ENCODE measurements around the gene FGA. TPM values are rescaled to one million over a fixed set of nuclear protein-coding genes. Genes with fewer than 3 reads are reported as not detected.

FGA gene
- not detected for total RNA-seq

DNA sequence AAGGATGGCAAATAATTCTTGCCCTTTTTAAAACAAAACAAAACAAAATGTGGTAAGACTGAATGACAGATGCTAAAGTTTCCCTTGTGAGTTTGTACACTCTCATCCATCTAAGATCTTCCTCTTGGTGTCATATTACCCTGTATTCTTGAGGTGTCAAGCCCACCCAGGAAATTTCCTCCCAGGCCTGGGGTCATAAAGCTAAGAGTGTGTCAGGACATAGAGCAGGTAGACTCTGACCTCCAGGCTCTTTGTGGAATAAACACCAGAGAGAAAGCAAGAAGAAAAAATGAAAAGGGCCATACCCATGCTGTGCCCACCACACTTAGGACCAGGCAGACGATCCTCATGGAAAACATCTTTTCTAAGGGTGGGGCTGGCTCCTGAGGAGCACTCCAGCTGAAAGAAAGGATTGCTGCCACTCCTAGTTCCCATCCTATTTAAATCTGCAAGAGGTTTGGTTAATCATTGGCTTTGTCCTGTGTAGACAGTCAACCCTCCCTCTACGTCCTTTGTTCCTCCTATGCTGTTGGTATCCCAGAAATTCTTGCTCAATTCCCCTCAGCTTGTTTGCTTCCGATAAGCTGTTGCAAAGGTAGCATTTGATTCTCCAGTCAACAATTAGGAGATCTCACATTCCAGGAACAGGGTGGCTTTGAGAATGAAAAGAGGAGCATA is at the start of gene FGA:
Gene FGA, minus strand, starts transcription at position 414 of the 678 bp plus-strand sequence. Its CDS starts 55 bp downstream, at position 359.
- Mint-ChIP-seq H3K27ac (no peak within 1 kb of the TSS), H3K4me1 (ENCODE audit: low read depth) (no peaks in the 10 kb centered on the region), H3K27me3 (peaks cover 19% of the 10 kb centered on the region), H3K4me3 (no peak within 1 kb of the TSS), H3K9me3 (no peaks in the 10 kb centered on the region), H3K36me3 (ENCODE audit: low read depth) (no peaks in the 10 kb centered on the region)
- ChIA-PET CTCF (interaction anchor here (1.4 kb wide), 1 partner anchor 31 kb away, joined by 3 read pairs; no protein-coding TSS in a partner anchor), POLR2A (no interaction called here)
- ATAC-seq (no peak), DNase-seq (no peak)
- TF ChIP-seq, protein P1, sequence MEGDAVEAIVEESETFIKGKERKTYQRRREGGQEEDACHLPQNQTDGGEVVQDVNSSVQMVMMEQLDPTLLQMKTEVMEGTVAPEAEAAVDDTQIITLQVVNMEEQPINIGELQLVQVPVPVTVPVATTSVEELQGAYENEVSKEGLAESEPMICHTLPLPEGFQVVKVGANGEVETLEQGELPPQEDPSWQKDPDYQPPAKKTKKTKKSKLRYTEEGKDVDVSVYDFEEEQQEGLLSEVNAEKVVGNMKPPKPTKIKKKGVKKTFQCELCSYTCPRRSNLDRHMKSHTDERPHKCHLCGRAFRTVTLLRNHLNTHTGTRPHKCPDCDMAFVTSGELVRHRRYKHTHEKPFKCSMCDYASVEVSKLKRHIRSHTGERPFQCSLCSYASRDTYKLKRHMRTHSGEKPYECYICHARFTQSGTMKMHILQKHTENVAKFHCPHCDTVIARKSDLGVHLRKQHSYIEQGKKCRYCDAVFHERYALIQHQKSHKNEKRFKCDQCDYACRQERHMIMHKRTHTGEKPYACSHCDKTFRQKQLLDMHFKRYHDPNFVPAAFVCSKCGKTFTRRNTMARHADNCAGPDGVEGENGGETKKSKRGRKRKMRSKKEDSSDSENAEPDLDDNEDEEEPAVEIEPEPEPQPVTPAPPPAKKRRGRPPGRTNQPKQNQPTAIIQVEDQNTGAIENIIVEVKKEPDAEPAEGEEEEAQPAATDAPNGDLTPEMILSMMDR (IDR thresholded peaks at IDR 0.05) = no peak
- intact Hi-C loops (cut with micrococcal nuclease) = no loop called here

DNA sequence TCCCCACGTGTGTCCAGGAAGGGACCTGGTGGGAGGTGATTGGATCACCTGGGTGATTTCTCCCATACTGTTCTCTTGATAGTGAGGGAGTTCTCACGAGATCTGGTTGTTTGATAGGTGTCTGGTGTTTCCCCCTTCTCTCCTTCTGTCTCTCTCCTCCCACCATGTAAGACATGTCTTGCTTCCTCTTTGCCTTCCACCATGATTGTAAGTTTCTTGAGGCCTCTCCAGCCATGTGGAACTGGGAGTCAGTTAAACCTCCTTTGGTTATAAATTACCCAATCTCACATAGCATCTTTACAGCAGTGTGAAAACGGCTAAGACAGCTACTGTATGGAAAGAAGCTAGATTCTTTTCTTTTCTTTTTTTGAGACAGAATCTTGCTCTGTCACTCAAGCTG is 43.5 kb upstream of the FGA start:
- ChIA-PET CTCF (interaction anchor here (1.9 to 2.7 kb wide), 2 partner anchors 11 to 75 kb away, joined by 7 to 10 read pairs; no protein-coding TSS in a partner anchor), POLR2A (no interaction called here)
- Mint-ChIP-seq H3K27ac (no peak overlapping the region), H3K4me1 (ENCODE audit: low read depth) (no peaks in the 10 kb centered on the region), H3K27me3 (peaks cover 25% of the 10 kb centered on the region), H3K4me3 (no peak overlapping the region), H3K9me3 (no peaks in the 10 kb centered on the region), H3K36me3 (ENCODE audit: low read depth) (no peaks in the 10 kb centered on the region)
- TF ChIP-seq, protein P1 (IDR thresholded peaks at IDR 0.05) = no peak
- no peak for DNase-seq
- no peak for ATAC-seq
- intact Hi-C loops (cut with micrococcal nuclease) = no loop called here

DNA sequence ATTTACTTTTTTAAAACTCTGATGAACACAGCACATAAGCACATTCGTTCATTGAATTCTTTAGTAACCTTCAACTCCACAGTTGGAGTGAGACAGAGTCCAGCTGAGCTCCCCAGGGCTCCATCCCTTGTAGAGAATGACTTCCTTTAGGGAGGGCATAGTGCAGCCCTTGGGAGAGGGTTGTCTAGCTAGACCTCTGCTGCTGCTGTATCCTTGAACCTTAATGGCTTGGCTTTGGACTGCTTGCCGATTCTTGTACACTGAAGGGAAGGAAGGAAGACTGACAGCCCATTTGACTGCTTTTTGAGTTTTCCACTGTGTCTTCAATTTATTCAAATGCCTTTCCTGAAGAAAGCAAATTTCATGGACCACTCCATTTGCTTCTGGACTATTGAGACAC is 41.3 kb upstream of the FGA start:
- TF ChIP-seq, protein P1 (IDR thresholded peaks at IDR 0.05) = no peak
- intact Hi-C loops (cut with micrococcal nuclease) = no loop called here
- Mint-ChIP-seq H3K27ac (no peak overlapping the region), H3K4me1 (ENCODE audit: low read depth) (no peaks in the 10 kb centered on the region), H3K27me3 (peaks cover 24% of the 10 kb centered on the region), H3K9me3 (no peaks in the 10 kb centered on the region), H3K36me3 (ENCODE audit: low read depth) (no peaks in the 10 kb centered on the region), H3K4me3 (no peak overlapping the region)
- POLR2A ChIA-PET = no interaction called here
- ATAC-seq (no peak), DNase-seq (no peak)
- CTCF ChIA-PET = interaction anchor here (2.7 kb wide), 1 partner anchor 8 kb away, joined by 10 read pairs; no protein-coding TSS in a partner anchor

DNA sequence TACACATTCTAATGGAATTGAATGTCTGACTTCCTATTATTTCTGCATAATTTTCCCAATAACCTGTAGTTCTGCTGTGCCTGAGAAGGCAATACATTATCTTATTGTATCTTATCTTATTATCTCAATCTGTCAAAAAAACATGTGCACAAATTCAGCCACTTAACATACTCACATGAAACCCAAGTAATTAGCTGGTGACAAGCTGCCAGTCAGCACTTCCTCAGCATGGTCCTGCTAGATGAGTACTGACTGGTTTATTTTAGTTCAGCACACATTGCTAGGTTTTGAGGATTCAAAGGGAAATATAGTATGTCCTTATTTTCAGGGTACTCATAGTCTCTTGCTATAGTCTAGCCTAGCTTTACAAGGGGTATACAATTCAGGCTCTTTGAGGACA is 39.8 kb upstream of the FGA start:
- ATAC-seq (no peak), DNase-seq (no peak)
- TF ChIP-seq, protein P1 (IDR thresholded peaks at IDR 0.05) = no peak
- no peak overlapping the region for H3K27ac Mint-ChIP-seq
- no peaks in the 10 kb centered on the region for H3K9me3 Mint-ChIP-seq
- intact Hi-C loops (cut with micrococcal nuclease) = no loop called here
- POLR2A ChIA-PET = no interaction called here
- CTCF ChIA-PET = interaction anchor here (1.9 kb wide), 1 partner anchor 11 kb away, joined by 8 read pairs; no protein-coding TSS in a partner anchor
- no peak overlapping the region for H3K4me3 Mint-ChIP-seq
- H3K27me3 Mint-ChIP-seq = peaks cover 26% of the 10 kb centered on the region
- H3K4me1 Mint-ChIP-seq (ENCODE audit: low read depth) = no peaks in the 10 kb centered on the region
- H3K36me3 Mint-ChIP-seq (ENCODE audit: low read depth) = no peaks in the 10 kb centered on the region

DNA sequence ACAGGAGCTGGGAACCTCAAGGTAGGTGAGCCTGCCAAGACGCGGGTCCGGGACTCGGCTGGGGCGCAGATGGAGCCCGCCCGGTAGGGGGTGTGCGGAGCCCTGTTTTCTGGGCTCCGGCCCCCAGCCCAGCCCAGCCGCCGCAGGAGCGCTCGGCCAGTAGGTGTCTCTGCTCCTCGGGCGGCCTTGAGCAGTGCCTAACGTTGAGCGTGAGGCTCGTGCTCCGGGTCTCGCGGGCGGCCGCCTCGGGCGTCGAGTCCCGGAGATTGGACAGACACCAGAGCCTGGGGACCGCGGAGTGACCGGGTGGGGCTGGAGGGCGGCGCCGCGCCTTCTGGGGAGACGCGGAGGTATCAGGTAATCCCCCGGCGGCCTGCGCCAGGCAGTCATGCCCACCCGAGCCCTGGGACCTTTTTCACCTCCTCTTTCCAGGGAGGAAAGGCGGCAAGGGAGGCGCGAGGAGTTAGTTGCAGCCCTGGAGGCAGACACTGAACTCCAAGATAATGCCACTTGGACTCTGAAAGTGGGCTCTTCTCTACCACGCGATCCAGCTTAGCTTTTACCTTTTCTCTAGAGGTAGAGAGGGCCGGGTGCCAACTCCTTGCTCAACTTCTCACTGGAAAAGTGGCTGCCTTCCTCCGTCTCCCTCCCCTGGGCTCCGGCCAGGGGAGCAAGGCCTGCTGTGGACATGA is 36.4 kb upstream of the FGA start:
- Mint-ChIP-seq H3K9me3 (no peaks in the 10 kb centered on the region), H3K4me3 (no peak overlapping the region), H3K27ac (no peak overlapping the region), H3K36me3 (ENCODE audit: low read depth) (no peaks in the 10 kb centered on the region), H3K27me3 (peaks cover 20% of the 10 kb centered on the region), H3K4me1 (ENCODE audit: low read depth) (no peaks in the 10 kb centered on the region)
- DNase-seq (peak; percentile 71), ATAC-seq (peak; percentile 99)
- CTCF ChIA-PET = interaction anchor here (0.7 to 10.8 kb wide), 10 partner anchors 8 to 683 kb away, joined by 3 to 209 read pairs (median 4); partner anchors contain the start of genes LRAT and PLRG1
- TF ChIP-seq, protein P1 (IDR thresholded peaks at IDR 0.05) = peak; percentile 67
- POLR2A ChIA-PET = interaction anchor here (0.9 kb wide), 1 partner anchor 77 kb away, joined by 3 read pairs; the partner anchor contains the start of gene PLRG1
- intact Hi-C loops (cut with micrococcal nuclease) = no loop called here
